GM12873 (cell line): ENCODE data around the gene PEX10.

Experiments used
- TF ChIP-seq, protein P1 (sequence below): IDR thresholded peaks from 2 replicates; pipeline ENCODE4 v1.5.1; 2012; ENCODE audit warnings: low read depth, mild to moderate bottlenecking, moderate library complexity, low read length, control low read depth; ENCODE audit not compliant: insufficient read depth; ENCODE audit errors: missing control alignments

The PEX10 gene

GRCh38 chr1:2396059-2396458 lies 16.3 kb downstream of the PEX10 start:
- TF ChIP-seq, protein P1, sequence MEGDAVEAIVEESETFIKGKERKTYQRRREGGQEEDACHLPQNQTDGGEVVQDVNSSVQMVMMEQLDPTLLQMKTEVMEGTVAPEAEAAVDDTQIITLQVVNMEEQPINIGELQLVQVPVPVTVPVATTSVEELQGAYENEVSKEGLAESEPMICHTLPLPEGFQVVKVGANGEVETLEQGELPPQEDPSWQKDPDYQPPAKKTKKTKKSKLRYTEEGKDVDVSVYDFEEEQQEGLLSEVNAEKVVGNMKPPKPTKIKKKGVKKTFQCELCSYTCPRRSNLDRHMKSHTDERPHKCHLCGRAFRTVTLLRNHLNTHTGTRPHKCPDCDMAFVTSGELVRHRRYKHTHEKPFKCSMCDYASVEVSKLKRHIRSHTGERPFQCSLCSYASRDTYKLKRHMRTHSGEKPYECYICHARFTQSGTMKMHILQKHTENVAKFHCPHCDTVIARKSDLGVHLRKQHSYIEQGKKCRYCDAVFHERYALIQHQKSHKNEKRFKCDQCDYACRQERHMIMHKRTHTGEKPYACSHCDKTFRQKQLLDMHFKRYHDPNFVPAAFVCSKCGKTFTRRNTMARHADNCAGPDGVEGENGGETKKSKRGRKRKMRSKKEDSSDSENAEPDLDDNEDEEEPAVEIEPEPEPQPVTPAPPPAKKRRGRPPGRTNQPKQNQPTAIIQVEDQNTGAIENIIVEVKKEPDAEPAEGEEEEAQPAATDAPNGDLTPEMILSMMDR = no peak

DNA sequence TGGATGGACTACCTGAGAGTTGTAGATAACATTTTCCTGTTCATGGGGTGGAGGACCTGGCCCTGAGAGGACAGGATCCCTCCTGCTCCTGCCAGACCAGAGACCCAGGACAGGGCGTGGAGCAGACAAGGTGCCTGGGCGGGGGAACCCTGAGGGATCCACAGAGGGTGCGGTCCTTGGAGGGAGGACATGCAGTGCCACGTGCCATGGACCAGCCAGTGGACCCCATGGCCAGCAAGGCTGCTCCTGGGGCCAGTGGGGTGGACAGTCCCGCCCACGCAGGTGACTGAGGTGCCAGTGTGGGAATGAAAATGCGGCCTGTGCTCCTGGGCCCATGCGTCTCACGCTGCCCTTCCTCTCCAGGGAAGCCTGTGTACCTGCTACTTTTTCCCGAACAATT lies 17.1 kb downstream of the PEX10 start:
- TF ChIP-seq, protein P1 = no peak

DNA sequence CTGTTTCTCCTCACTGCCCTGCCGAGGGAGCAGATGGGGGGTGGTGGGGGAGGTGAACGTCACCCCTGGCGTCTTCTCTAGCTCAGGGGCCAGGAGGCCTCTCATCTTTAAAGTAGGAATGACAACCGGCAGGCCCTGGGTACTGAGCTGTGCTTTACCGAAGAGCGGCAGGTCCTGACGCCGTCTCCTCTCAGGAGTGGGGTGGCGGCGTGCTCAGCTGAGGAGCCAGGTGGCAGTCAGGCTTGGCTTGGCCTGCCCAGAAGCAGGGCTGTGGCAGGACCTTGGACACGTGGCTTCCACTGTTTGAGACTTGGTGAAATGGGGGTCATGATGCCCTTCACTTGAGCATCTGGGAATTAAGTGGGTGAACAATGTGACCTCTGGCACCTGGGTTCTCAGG lies 17.6 kb downstream of the PEX10 start:
- TF ChIP-seq, protein P1 = no peak

DNA sequence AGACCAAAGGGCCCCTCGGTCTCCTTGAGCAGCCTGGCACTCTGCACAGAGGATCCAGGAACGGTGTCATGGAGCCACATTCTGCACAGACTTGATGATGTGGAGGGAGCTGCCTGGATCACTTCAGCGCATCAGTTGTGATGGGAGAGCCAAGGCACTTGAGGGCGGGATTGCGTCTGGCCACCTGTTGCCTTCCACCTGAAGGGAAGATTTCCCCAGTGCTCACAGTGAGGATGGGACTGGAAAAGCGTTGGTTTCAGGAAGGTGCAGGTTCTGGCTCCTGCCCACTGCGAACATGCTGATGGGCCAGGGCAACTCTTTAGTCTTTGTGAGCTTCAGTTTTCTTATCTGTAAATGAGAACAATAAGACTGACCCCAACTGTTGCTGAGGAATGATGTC lies 18.1 kb downstream of the PEX10 start:
- TF ChIP-seq, protein P1 = no peak

DNA sequence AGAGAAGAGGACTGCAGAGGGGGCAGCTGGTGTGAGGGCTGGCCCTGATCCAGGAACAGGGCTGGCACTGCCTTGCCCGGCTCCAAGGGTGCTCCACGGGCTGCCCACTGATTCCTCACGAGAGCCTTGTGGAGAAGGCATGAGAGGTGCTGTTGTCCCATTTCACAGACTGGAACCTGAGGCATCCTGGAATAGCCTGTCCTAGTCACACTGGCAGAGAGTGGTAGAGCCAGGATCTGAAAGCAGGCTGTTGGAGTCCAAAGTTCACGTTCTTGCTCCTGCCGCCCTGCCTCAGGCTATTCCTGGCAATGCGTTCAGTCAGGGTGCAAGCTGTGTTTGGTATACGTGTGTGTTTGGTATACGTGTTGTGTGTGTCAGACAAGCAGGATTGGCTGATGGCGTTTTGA lies 18.9 kb downstream of the PEX10 start:
- TF ChIP-seq, protein P1 = no peak

DNA sequence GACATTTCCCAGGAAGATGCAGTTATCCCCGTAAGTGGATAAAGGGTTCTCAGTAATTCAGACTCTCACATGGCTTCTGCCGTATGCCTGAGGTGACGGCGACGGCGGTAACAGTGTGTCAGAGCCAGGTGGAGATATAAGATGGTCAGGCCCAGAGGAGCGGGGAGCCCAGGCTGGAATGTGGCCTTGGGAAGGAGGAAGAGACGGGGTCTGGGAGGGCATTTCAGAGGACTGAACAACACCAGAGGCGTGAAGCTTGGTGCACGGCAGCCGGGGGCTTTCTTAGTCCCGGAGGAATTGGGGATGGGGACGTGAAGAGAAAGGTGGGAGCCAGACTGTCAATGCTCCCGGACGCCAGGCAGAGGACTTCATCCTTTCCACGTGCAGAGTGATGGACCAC lies 19.7 kb downstream of the PEX10 start:
- TF ChIP-seq, protein P1 = no peak

DNA sequence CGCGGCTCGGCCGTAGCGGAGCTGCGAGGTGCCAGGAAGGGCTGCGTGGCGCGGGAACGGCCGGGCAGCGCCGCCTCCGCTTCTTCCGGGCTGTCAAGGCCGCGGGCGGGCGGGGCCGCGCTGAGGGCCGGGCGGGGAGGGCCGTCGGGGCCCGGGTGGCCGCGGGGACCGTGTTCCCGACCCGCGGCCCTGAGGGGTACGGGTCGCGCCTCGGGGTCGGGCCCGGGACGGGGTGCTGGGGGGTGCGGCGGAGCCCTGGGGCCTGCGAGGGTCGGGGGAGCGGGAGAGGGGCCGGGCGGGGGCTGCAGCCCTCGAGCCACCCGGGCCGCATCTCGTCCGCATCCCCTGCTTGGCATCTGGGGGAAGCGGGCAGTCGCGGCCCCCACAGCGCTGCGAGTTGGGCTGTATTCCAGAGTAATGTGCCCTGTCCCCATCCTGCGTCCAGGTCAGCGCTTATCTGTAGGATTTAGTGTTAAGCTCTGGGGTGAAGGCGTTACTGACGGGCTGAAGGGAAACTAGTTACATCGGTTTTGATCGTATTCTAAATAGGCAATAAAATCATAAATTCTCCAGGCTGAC lies 20.3 kb downstream of the PEX10 start:
- TF ChIP-seq, protein P1 = no peak
